ENCODE data around the gene MRTFB. TPM values are rescaled to one million over a fixed set of nuclear protein-coding genes. Genes with fewer than 3 reads are reported as not detected.
A peak's percentile ranks its signal among the peaks of the same experiment; 100 is the strongest.

The MRTFB gene
- total RNA-seq, 1 donor from 2014 or later: 46.6 TPM

DNA sequence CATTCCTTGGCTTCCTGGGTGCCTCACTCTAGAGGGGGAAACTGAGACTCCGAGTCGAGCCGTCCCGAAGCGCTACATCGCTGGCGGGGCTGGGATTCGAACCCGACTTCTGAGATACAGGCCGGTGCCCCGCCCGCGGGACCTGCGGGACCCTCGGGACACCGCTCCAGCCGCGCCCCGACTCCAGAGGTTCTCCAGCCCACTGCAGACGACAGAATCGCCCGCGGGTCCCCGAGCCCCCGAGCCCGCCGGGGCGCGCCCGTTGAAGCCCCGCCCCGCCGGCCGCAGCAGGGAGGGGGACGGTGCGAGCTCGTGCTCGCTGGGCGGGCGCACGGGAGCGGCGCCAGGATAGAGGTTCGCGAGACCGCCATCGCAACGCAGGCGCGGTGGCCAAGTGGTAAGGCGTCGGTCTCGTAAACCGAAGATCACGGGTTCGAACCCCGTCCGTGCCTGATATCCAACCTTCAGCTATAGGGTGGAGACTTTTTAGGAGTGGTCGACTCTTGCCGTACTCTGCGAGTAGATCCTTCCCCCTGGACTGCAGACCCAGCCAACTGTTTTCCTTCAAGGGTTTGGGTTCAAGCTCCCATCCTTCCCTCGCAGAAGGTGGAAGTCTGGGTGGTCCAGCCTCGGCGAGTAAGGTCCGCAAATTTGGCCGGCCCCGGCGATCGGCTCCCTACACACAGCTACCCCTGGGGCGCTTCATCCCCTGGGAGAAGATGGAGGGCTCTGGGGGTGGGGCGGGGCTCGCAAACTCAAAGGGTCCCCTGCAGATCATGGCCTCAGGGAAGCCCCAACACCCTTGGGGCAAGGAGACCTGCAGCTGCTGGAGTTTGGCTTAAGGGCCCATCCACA is 214.6 kb downstream of the MRTFB start:
- DNase-seq (ENCODE audit: low spot score): peak; percentile 95

DNA sequence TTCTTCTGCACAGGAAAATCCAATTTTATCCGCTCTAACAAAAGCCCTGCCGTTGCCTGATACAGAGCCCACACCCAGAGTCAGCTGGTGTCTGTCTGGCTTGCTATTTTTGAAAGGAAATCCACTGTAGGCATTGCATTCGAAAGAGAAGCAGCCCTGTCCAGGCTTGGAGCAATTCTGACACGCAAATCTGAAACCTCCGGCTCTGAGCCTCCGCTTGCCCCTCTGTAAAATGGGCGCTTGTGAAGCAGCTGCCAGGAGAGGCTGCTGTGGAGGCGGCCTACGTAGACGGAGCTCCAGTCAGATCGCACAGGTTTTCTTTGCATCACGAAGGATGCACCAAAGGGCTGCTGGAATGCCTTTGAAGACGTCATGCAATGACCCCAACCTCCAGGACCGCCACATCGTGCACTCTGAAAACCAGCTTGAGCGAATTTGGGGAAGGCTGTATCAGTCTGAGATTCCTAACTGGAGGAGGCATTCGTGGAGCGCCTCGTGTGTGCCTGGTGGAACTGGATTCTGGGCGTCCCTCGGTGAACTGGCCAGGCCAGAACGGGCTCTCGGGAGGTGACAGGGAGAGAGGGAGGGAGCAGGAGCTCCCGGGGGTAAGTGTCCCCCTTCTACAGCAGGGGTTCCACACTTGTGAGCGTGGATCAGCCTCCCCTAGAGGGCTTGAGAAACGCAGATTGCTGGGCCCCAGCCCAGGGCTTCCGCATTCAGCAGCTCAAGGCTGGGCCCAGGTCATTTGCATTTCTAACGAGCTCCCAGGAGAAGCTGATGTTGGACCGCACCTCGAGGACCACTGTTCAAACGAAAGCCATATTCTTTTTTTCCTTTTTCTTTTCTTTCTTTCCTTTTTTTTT is 215.5 kb downstream of the MRTFB start:
- peak; percentile 25 for DNase-seq (ENCODE audit: low spot score)

DNA sequence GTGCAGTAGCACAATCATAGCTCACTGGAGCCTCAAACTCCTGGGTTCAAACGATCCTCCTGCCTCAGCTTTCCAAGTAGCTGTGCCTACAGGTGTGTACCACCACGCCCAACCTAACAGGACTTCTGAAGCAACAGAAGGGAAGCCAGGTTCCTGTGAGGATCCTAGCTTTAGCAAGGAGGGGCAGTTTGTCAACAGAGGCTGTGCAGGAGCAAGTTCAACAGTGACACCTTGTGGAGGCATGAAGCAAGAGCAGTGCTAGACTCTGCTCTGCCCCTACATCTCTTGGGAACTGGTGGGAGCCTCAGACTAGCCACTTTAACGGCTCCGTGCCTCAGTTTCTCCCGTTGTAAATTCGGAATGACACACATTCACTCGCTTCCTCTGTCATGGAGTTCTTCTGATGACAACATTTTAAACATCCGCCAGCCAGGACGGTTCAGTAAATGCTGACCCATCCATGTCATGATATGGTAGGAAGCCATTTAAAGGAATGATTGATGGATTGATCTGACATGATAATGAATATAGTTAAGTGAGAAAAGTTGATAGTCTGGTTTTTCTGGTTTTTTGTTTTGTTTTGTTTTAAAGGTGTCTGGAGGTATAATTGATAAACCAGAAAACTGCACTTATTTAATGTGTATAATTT is 218.7 kb downstream of the MRTFB start:
- DNase-seq (ENCODE audit: low spot score): no peak

DNA sequence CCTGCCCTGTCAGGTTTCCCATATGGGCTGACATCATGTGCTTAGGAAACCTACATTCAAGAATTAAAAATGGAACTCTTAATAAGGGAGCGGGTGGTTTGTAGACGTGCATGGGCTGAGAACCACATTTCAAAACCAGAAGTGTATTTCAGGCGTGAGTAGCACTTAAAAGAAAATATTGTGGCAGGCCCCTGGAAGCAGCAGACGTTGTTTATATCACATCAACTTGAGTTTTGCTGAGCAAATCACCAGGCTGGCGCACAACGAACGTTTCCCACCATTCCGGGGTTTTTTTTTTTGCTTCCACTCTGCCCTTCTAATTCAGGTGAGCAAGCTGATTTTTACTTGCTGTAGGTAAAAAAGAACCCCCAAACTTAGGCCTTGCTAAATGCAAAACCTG is 220.2 kb downstream of the MRTFB start:
- no peak for DNase-seq (ENCODE audit: low spot score)

DNA sequence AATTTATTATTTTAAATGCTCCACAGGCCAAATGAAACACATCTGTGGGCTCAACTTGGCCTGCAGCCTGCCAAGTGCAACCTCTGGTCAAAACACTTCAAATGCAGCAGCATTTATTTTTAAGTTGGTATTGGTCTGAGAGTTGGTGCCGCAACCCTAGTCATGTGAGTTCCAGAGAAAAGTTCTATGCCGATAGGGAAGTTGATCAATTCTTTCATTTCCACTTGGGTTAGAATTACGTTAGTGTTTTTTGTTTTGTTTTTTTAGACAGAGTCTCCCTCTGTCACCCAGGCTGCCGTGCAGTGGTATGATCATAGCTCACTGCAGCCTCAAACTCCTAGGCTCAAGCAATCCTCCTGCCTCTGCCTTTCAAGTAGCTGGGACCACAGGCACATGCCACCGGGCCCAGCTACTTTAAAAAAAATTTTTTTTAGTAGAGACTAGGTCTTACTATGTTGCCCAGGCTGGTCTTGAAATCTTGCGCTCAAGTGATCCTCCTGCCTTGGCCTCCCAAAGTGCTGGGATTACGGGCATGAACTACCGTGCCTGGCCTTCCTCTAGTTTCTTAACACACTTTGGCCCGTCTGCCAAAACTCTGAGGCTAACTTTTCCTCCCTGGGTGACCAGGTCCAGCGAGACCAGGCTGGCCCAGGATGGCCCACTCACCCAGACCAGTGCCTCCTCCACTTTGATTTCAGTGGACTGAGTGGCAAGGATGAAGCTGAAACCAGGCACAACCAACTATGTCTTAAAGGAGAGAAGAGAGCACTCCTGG is 221.1 kb downstream of the MRTFB start:
- no peak for DNase-seq (ENCODE audit: low spot score)

DNA sequence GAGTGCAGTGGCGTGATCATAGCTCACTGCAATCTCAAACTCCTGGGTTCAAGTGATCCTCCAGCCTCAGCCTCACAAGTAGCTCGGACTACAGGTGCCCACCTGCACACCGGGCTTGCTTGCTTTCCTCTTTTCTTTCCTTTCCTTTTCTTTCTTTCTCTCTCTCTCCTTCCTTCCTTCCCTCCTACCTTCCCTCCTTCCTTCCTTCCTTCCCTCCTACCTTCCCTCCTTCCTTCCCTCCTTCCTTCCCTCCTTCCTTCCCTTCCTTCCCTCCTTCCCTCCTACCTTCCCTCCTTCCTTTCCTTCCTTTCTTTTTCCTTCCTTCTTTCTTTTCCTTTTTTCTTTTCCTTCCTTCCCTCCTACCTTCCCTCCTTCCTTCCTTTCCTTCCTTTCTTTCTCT is 225.5 kb downstream of the MRTFB start:
- DNase-seq (ENCODE audit: low spot score): no peak

DNA sequence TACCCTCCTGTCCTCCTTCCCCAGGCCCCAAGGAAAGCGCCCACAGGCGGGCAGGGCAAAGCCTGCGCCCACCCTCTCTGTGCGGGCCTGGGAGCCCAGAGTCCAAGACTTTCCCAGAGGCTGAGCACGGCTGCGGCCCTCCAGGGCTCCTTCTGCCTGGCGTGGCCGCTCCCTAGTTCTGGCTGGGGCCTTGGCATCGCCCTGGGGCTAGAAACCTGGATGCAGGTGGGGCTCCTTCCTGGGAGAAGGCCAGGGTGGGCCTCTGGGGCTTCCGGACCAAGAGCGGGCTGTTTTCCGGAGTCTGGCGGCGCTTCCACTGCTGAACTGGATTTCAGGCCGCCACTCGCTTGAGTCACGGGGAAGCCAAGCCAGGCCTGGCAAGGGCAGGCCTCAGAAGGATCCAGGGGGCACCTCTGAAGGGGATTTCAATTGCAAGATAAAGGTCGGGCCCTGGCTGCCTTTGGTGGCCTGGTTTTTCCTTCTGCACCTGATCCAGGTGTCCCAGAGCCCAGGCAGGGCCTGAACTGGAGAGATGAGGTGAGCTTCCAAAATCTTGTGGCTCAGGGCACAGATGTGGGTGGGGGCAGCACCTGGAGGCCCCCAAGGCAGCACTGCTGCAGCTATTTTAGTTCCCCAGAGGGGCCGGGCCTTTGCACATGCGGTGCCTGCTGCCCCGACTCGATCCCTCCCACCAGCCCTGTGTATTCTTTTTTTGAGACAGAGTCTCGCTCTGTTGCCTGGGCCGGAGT is 227.4 kb downstream of the MRTFB start:
- DNase-seq (ENCODE audit: low spot score): no peak

DNA sequence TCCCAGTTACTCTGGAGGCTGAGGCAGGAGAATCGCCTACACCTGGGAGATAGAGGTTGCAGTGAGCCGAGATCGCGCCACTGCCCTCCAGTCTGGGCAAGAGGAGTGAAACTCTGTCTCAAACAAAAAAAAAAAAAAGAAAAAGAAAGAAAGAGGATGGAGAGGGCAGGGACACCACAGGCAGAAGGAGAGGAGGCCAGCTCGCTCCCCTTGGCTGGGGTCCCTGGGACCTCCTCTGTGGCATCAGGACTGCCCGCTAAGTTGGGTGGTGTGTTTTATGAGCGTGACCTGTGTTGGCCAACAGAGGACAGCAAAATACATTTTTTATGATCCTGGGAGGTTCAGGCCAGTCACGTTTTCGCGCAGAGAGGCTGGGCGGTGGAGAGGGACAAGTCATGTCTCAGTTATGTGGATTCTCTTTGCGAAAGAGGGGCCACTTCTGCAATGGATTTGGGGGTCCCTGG is 229.6 kb downstream of the MRTFB start:
- DNase-seq (ENCODE audit: low spot score): peak; percentile 73

DNA sequence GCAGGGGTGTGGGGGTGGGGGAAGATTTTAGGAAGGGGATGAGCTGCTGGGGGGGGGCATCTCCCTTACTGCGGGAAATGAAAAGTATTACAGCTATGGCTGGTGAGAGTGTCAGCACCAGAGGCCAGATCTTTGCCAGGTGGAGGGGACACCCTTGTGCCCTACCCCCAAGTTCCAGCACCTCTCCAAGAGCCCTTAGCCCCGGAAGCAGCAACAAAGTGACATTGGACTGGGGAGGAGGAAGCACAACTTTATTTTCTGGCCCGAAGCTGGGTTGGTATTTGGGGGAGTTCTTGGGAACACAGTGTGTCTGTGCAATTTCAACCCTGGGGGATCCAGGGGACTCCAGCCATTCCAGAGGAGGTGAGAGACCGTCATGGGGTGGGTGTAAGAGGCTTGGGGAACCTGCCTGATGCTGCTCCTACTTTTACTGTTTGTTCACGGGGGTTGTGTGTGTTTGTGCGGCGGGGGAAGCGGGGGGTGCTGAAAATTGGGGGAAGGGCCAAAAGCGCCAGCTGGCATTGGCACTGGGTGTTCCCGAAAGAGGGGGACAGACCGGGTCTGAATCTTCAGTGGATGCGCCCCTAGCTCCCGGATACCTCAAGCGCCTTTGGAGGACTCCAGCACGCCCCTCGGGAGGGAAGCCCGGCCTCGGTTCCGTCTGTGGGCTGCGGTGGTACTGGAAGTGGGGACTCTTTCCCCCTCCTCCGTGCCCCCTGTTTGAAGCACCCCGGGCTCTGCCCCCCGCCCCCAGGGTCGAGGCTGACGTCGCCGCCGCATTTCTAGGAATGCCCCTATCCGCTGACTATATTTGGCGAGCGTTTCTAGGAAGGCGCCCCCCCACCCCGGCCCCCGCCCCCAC is 230.3 kb downstream of the MRTFB start:
- no peak for DNase-seq (ENCODE audit: low spot score)

DNA sequence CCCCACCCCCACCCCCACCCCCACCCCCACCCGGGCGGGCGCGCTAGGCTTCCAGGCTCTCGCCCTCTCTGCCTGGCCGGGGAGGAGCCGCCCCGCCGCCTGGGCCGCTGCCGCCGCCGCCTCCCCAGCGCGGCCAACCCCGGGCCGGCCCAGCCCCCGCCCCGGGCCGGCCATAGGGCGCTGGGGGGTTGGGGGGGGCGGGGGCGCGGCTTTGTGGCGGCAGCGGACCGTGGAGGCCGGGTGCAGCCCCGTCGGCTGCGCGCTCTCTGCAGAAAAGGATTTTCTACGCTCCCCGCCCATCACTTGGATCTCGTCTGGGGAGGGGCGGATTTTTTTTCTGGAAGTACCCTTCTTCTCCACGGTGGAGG is 230.9 kb downstream of the MRTFB start:
- DNase-seq (ENCODE audit: low spot score): peak; percentile 28

DNA sequence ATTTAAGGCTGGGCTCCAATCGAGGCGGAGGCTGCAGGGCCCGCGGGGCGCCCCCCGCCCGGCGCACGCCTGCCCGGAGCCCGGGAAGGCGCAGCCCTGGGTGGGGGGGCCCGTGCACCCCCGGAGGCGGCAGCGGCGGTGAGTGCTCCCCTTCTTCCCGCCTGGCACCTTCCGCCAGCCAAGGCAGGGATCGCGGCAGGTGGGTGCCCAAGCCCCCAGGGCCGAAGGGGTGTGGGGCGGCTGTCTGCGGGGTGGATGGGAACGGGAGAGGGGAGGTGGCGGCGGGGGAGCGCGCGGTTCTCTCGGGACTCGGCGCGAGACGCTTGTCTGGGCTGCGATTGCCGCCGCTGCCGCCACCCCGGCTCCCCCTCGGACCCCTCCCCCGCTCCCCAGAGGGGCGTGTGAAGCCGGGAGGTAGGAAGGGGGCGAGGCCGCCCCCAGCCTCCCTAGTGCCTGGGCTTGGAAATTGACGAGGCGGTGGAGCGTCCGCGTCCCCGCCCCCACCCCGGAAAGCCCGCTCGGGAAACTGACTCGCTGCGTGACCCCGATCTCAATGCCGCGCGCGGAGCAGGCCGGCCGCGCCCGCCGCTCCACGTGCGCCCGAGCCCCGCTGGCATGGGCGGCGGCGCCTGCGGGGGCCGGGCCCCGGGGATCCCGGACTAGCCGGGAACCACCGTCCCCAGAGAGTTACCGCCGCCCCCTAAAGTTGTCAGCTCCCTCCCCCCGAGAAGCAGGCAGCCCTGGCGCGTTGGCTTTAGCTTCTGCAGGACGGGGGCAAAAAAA is 231.5 kb downstream of the MRTFB start:
- DNase-seq (ENCODE audit: low spot score): no peak

DNA sequence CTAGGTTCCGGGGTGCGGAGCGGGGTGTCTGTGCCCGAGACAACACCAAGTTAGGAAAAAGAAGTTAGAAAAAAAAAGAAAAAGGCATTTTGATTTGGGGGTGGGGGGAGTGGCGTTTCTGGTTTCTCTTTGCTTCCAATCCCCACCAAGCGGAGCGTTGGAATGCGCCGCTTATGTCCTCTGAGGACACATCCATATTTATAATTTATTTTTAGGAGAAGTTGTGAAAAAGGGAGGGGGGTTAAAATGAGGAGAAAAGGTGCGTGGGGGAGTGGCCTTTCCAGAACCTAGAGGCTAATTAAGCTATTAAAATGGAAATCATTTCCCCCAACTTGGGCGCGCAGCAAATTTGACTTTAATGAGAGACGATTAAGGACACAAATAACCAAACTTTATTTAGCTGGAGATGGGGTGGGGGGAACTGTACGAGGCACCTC is 232.1 kb downstream of the MRTFB start:
- no peak for DNase-seq (ENCODE audit: low spot score)

DNA sequence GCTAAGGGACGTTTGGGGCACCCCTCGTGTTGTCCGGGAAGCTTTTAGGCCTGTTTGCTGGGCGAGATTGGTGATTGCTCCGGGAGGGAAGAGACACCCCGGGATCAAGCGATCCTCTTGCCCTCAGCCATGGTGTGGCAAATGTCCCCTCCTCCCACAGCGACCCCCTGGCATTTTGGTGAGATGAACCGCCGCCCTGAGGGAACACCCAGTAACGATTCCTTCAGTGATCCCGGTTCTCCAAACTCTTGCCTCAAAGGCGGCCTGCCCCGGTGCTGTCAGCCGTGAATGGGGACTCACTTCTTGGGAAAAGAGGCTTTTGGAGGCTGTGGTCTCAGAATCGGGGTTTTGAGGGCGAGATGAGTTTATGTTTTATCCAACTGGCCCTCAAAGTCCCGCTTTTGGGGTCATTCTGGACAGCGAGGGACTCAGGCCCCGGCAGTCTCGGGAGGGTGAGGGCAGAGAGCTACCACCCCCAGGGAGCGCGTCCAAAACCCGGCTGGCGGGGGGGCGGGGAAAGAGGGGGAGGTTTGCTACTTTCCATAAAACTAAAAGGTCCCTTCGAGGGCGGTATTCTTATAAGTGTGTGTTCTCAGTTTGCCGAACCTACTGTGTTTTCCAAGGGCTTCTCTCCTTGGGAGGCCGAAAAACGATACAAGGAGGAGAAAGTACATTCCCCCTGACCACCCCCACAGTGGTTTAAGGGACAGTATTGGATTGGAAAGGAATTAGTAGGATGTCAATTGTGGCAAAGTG is 232.7 kb downstream of the MRTFB start:
- no peak for DNase-seq (ENCODE audit: low spot score)

DNA sequence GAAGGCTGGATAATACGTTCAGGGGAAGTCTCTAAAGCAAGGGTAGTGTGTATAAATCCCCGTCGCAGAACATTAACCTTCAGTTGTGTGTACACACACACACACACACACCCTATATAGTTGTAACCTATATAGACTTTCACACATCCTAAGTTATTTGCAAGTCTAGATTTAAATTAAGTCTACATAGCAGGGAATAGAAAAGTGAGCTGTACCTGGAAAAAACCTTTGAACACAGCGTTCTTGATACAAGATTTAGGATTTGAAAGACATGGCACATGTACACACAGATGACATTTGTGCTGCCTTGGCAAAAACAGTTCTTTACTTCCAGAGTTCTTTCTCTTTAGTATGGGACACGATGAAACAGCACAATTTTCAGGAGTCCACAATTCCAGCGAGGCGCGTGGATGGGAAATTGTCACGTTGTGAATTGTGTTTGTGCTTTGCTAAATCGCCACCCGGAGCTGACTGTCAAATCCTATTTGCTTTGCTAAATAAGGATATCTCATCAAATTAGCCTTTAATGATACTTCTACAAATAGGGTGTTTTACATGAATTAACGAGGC is 233.9 kb downstream of the MRTFB start:
- no peak for DNase-seq (ENCODE audit: low spot score)

DNA sequence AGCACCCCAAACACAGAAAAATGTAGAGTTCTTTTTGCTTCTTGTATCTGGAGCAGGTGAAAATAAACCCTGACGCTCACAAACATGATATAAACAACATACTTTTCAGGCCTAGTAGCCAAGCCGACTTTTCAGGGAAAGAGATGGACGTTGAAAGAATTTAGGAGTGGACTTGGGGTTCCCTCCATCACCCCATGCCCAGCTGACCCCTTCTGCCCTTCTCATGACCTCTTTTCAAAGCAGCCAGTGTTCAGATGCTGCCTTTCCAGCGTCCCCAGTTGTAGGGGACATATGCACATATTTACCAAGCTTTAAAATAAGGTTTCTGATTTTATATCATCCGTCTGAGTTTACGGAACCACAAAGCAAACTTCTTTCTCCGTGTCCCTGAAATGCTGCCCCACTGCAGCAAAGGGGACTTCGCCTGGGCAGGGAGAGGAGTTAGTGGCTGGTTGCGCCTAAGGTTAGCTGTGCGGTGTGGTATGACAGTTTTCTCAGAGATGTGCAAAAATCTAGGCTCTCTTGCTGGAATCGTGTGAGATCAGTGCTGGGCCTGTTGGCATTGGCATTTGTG is 235.5 kb downstream of the MRTFB start:
- no peak for DNase-seq (ENCODE audit: low spot score)

DNA sequence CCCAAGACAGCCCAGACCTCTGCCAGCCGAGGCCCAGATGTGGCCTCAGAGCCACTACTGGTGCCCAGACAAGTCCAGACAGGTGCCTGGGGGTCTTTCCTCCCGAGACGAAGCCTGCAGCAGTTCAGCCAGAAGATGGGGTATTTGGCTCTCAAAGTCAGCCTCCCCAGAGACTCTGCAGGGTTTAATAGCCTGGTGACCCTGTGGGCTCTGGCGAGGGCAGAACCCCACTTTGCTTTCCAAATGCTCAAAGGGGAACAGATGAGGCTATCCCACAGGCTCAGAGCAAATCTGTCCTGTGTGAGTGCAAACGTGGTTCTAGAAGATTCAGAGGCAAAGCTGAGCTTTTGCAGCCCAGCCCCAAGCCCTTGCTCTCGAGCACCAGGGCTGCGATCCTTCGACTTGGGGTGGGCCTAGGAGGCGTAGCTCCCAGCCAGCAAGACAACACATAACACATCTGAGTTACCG is 236.0 kb downstream of the MRTFB start:
- no peak for DNase-seq (ENCODE audit: low spot score)

Data from mucosa of gallbladder (tissue), 1 donor.